Measurements from ENCODE around the gene NHP2.

Gene NHP2

GRCh38 chr5:178115814-178116142 is 37.9 kb downstream of the NHP2 start:
- WGBS (ENCODE audit: insufficient coverage) = 80% methylated on average over 4 of the region's 7 CpGs
- Histone ChIP-seq H3K4me3 (ENCODE audit: control insufficient read depth in 1 of 7, extremely low read depth in 1 of 7, insufficient read depth in 4 of 7, low read depth in 2 of 7, low read length in 6 of 7) (no peak overlapping the region), H3K4me1 (ENCODE audit: control extremely low read depth in 1 of 4, control insufficient read depth in 4 of 4, insufficient read depth in 4 of 4, low read length in 3 of 4) (peaks cover 6 to 80% (median 77%) of the 10 kb centered on the region in 4 experiments), H3K9me3 (ENCODE audit: control extremely low read depth in 1 of 5, control insufficient read depth in 4 of 5, insufficient read depth in 2 of 5, low read depth in 1 of 5, low read length in 4 of 5) (peaks cover 0 to 6% (median 0%) of the 10 kb centered on the region in 5 experiments), H3K36me3 (ENCODE audit: control insufficient read depth in 4 of 4, insufficient read depth in 4 of 4, low read length in 3 of 4) (no peaks in the 10 kb centered on the region), H3K27me3 (replicated peaks in 2 of 5; ENCODE audit: control insufficient read depth in 4 of 5, insufficient read depth in 5 of 5, low read length in 4 of 5) (peaks cover 0 to 56% (median 21%) of the 10 kb centered on the region in 5 experiments), H3K27ac (ENCODE audit: insufficient read depth in 1 of 2, low read depth in 1 of 2, low read length in 2 of 2, poor library complexity in 1 of 2, severe bottlenecking in 2 of 2) (no peak overlapping the region)
- peak in 1 of 3 donors; percentile 29 for DNase-seq
- POLR2A ChIA-PET = interaction anchor here (0.6 to 4.9 kb wide), 6 partner anchors 9 to 759 kb away, joined by 3 to 27 read pairs (median 7); partner anchors contain the start of gene NHP2
- CTCF ChIA-PET = interaction anchor here (1.0 to 11.1 kb wide), 4 partner anchors 12 to 38 kb away, joined by 4 to 137 read pairs (median 4); no protein-coding TSS in a partner anchor

- 82% methylated on average over 11 of the region's 12 CpGs for whole genome bisulfite sequencing (ENCODE audit: insufficient coverage)
- H3K27ac ChIP-seq (ENCODE audit: insufficient read depth in 1 of 2, low read depth in 1 of 2, low read length in 2 of 2, poor library complexity in 1 of 2, severe bottlenecking in 2 of 2) = no peak overlapping the region
- DNase-seq = peak in 1 of 3 donors; percentile 18
- no peak overlapping the region for H3K4me3 ChIP-seq (ENCODE audit: control insufficient read depth in 1 of 7, extremely low read depth in 1 of 7, insufficient read depth in 4 of 7, low read depth in 2 of 7, low read length in 6 of 7)
- ChIA-PET CTCF (interaction anchor here (1.2 to 11.1 kb wide), 5 partner anchors 9 to 38 kb away, joined by 3 to 137 read pairs (median 4); no protein-coding TSS in a partner anchor), POLR2A (interaction anchor here (0.6 to 4.9 kb wide), 8 partner anchors 9 to 759 kb away, joined by 3 to 27 read pairs (median 6); partner anchors contain the start of genes NHP2 and RMND5B)
- H3K36me3 ChIP-seq (ENCODE audit: control insufficient read depth in 4 of 4, insufficient read depth in 4 of 4, low read length in 3 of 4) = no peaks in the 10 kb centered on the region
- peaks cover 0 to 56% (median 21%) of the 10 kb centered on the region in 5 experiments for H3K27me3 ChIP-seq (replicated peaks in 2 of 5; ENCODE audit: control insufficient read depth in 4 of 5, insufficient read depth in 5 of 5, low read length in 4 of 5)
- H3K9me3 ChIP-seq (ENCODE audit: control extremely low read depth in 1 of 5, control insufficient read depth in 4 of 5, insufficient read depth in 2 of 5, low read depth in 1 of 5, low read length in 4 of 5) = peaks cover 0 to 6% (median 0%) of the 10 kb centered on the region in 5 experiments
- H3K4me1 ChIP-seq (ENCODE audit: control extremely low read depth in 1 of 4, control insufficient read depth in 4 of 4, insufficient read depth in 4 of 4, low read length in 3 of 4) = peaks cover 6 to 75% (median 72%) of the 10 kb centered on the region in 4 experiments
Observed at GRCh38 chr5:178115136-178115813, 38.4 kb downstream of the NHP2 start.

DNA sequence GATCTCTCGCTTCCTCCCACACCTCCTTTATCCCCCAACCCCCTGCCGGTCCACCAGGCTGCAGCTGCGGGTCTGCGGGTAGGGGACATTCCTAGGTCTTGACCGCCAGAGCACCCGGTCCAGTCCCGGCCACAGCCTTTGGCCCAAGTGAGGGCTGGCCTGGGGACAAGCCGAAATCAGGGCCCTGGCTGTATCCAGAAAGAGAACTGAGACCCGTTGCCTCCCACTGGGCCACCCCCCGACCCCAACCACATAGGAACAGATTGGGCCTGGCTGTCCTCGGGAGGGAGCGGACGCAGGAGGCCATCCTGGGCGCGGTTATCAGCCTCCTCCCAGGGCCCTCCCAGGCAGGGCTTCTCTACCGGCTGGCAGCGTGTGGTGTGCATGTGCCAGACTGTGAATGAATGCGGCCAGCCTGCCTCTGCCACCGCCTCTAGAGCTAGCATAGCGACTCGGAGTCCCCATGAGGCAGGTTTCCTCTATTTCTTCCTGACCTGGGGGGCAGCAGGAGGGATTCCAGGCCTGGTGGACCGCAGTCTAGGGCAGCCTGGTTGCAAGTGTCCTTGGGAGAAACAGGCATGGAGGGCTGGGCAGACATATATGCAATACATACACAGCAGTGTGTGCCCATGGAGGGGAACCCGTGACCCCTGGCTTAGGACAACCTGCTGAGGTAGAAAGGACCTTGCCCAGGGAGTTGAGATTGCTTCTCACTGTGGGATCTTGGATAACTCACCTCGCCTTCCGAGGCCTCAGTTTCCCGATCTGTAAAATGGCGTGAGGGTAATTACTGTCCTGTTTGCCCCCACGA is 39.2 kb downstream of the NHP2 start:
- peak overlapping the region in 6 of 7 experiments; percentile 26 to 72 (median 60) for H3K4me3 ChIP-seq (ENCODE audit: control insufficient read depth in 1 of 7, extremely low read depth in 1 of 7, insufficient read depth in 4 of 7, low read depth in 2 of 7, low read length in 6 of 7)
- peak in 2 of 3 donors; percentile 75 to 82 for DNase-seq
- peaks cover 6 to 67% (median 65%) of the 10 kb centered on the region in 4 experiments for H3K4me1 ChIP-seq (ENCODE audit: control extremely low read depth in 1 of 4, control insufficient read depth in 4 of 4, insufficient read depth in 4 of 4, low read length in 3 of 4)
- no peaks in the 10 kb centered on the region for H3K36me3 ChIP-seq (ENCODE audit: control insufficient read depth in 4 of 4, insufficient read depth in 4 of 4, low read length in 3 of 4)
- H3K27me3 ChIP-seq (replicated peaks in 2 of 5; ENCODE audit: control insufficient read depth in 4 of 5, insufficient read depth in 5 of 5, low read length in 4 of 5) = peaks cover 0 to 56% (median 21%) of the 10 kb centered on the region in 5 experiments
- peaks cover 0 to 6% (median 0%) of the 10 kb centered on the region in 5 experiments for H3K9me3 ChIP-seq (ENCODE audit: control extremely low read depth in 1 of 5, control insufficient read depth in 4 of 5, insufficient read depth in 2 of 5, low read depth in 1 of 5, low read length in 4 of 5)
- 16% methylated on average over 26 of the region's 28 CpGs for WGBS (ENCODE audit: insufficient coverage)
- ChIA-PET POLR2A (interaction anchor here (0.6 to 4.9 kb wide), 4 partner anchors 10 to 24 kb away, joined by 3 to 27 read pairs (median 5); partner anchors contain the start of gene RMND5B), CTCF (interaction anchor here (1.1 to 11.1 kb wide), 4 partner anchors 8 to 37 kb away, joined by 3 to 137 read pairs (median 5); no protein-coding TSS in a partner anchor)
- H3K27ac ChIP-seq (ENCODE audit: insufficient read depth in 1 of 2, low read depth in 1 of 2, low read length in 2 of 2, poor library complexity in 1 of 2, severe bottlenecking in 2 of 2) = no peak overlapping the region

- Histone ChIP-seq H3K27me3 (replicated peaks in 2 of 5; ENCODE audit: control insufficient read depth in 4 of 5, insufficient read depth in 5 of 5, low read length in 4 of 5) (peaks cover 0 to 56% (median 21%) of the 10 kb centered on the region in 5 experiments), H3K4me3 (ENCODE audit: control insufficient read depth in 1 of 7, extremely low read depth in 1 of 7, insufficient read depth in 4 of 7, low read depth in 2 of 7, low read length in 6 of 7) (peak overlapping the region in 6 of 7 experiments; percentile 26 to 72 (median 60)), H3K4me1 (ENCODE audit: control extremely low read depth in 1 of 4, control insufficient read depth in 4 of 4, insufficient read depth in 4 of 4, low read length in 3 of 4) (peaks cover 6 to 65% (median 62%) of the 10 kb centered on the region in 4 experiments), H3K9me3 (ENCODE audit: control extremely low read depth in 1 of 5, control insufficient read depth in 4 of 5, insufficient read depth in 2 of 5, low read depth in 1 of 5, low read length in 4 of 5) (peaks cover 0 to 6% (median 0%) of the 10 kb centered on the region in 5 experiments), H3K36me3 (ENCODE audit: control insufficient read depth in 4 of 4, insufficient read depth in 4 of 4, low read length in 3 of 4) (no peaks in the 10 kb centered on the region), H3K27ac (ENCODE audit: insufficient read depth in 1 of 2, low read depth in 1 of 2, low read length in 2 of 2, poor library complexity in 1 of 2, severe bottlenecking in 2 of 2) (no peak overlapping the region)
- DNase-seq = peak in 1 of 3 donors; percentile 38
- CTCF ChIA-PET = interaction anchor here (1.0 to 1.7 kb wide), 4 partner anchors 8 to 35 kb away, joined by 3 to 6 read pairs (median 4); no protein-coding TSS in a partner anchor
- POLR2A ChIA-PET = interaction anchor here (4.9 kb wide), 1 partner anchor 10 kb away, joined by 27 read pairs; no protein-coding TSS in a partner anchor
- under 1% methylated on average over 35 of the region's 41 CpGs for WGBS (ENCODE audit: insufficient coverage)
Observed at GRCh38 chr5:178113841-178114324, 39.8 kb downstream of the NHP2 start.

- no peaks in the 10 kb centered on the region for H3K36me3 ChIP-seq (ENCODE audit: control insufficient read depth in 4 of 4, insufficient read depth in 4 of 4, low read length in 3 of 4)
- POLR2A ChIA-PET = interaction anchor here (4.9 kb wide), 1 partner anchor 11 kb away, joined by 27 read pairs; no protein-coding TSS in a partner anchor
- H3K4me3 ChIP-seq (ENCODE audit: control insufficient read depth in 1 of 7, extremely low read depth in 1 of 7, insufficient read depth in 4 of 7, low read depth in 2 of 7, low read length in 6 of 7) = peak within 1 kb of the TSS; percentile 25 to 72 (median 59)
- WGBS (ENCODE audit: insufficient coverage) = under 1% methylated on average over 48 of the region's 96 CpGs
- peaks cover 0 to 56% (median 21%) of the 10 kb centered on the region in 5 experiments for H3K27me3 ChIP-seq (replicated peaks in 2 of 5; ENCODE audit: control insufficient read depth in 4 of 5, insufficient read depth in 5 of 5, low read length in 4 of 5)
- H3K4me1 ChIP-seq (ENCODE audit: control extremely low read depth in 1 of 4, control insufficient read depth in 4 of 4, insufficient read depth in 4 of 4, low read length in 3 of 4) = peaks cover 9 to 65% (median 60%) of the 10 kb centered on the region in 4 experiments
- CTCF ChIA-PET = interaction anchor here (1.0 to 1.1 kb wide), 3 partner anchors 10 to 34 kb away, joined by 3 to 6 read pairs (median 3); no protein-coding TSS in a partner anchor
- peak; percentile 79 to 90 (median 89) for DNase-seq
- H3K9me3 ChIP-seq (ENCODE audit: control extremely low read depth in 1 of 5, control insufficient read depth in 4 of 5, insufficient read depth in 2 of 5, low read depth in 1 of 5, low read length in 4 of 5) = peaks cover 0 to 6% (median 0%) of the 10 kb centered on the region in 5 experiments
- no peak within 1 kb of the TSS for H3K27ac ChIP-seq (ENCODE audit: insufficient read depth in 1 of 2, low read depth in 1 of 2, low read length in 2 of 2, poor library complexity in 1 of 2, severe bottlenecking in 2 of 2)
Observed at GRCh38 chr5:178113141-178113787, 40.4 kb downstream of the NHP2 start, which contains the start of gene N4BP3. N4BP3 (plus strand) TSS chr5:178113532; CDS start chr5:178119584, 6,052 bp downstream.

- Histone ChIP-seq H3K27me3 (replicated peaks in 2 of 5; ENCODE audit: control insufficient read depth in 4 of 5, insufficient read depth in 5 of 5, low read length in 4 of 5) (peaks cover 0 to 51% (median 21%) of the 10 kb centered on the region in 5 experiments), H3K4me1 (ENCODE audit: control extremely low read depth in 1 of 4, control insufficient read depth in 4 of 4, insufficient read depth in 4 of 4, low read length in 3 of 4) (peaks cover 9 to 58% (median 53%) of the 10 kb centered on the region in 4 experiments), H3K9me3 (ENCODE audit: control extremely low read depth in 1 of 5, control insufficient read depth in 4 of 5, insufficient read depth in 2 of 5, low read depth in 1 of 5, low read length in 4 of 5) (peaks cover 0 to 6% (median 0%) of the 10 kb centered on the region in 5 experiments), H3K4me3 (ENCODE audit: control insufficient read depth in 1 of 7, extremely low read depth in 1 of 7, insufficient read depth in 4 of 7, low read depth in 2 of 7, low read length in 6 of 7) (peak overlapping the region in 2 of 7 experiments; percentile 61 to 62), H3K27ac (ENCODE audit: insufficient read depth in 1 of 2, low read depth in 1 of 2, low read length in 2 of 2, poor library complexity in 1 of 2, severe bottlenecking in 2 of 2) (no peak overlapping the region), H3K36me3 (ENCODE audit: control insufficient read depth in 4 of 4, insufficient read depth in 4 of 4, low read length in 3 of 4) (no peaks in the 10 kb centered on the region)
- WGBS (ENCODE audit: insufficient coverage) = 75% methylated on average over 5 of the region's 5 CpGs
- DNase-seq = no peak
- ChIA-PET CTCF (interaction anchor here (1.0 kb wide), 1 partner anchor 34 kb away, joined by 3 read pairs; no protein-coding TSS in a partner anchor), POLR2A (interaction anchor here (4.9 kb wide), 1 partner anchor 12 kb away, joined by 27 read pairs; no protein-coding TSS in a partner anchor)
Observed at GRCh38 chr5:178112545-178112944, 41.1 kb downstream of the NHP2 start.
